Erythroblast (primary cell): ENCODE data around the gene SDHB.

ENCODE experiments used
- GATA1 ChIP-seq: IDR thresholded peaks from 2 replicates; pipeline ENCODE4 v1.6.1; 2011; ENCODE audit warnings: low read depth, mild to moderate bottlenecking, control low read depth, low read length, moderate library complexity
- POLR2A ChIP-seq: IDR thresholded peaks from 2 replicates; pipeline ENCODE4 v1.6.1; 2011; ENCODE audit warnings: mild to moderate bottlenecking, low read length

DNA sequence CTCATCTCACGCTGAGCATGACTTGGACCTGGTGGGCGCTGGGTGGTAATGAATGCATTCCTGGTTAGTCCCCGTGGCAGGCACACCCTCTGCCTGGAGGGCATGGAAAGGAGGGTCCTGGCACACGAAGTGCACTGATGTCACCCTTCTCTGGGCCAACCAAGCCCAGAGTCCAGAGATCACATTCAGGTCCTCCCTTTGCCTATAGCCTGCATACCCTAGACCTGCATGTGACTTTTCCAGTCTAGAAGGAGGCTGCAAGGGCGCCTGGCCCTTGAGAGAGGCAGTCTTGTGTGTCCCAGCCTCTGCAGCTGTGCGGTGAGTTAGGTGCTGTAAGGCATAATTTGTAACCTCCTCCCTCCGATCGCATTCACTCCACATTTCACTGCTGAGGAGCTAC is 43.3 kb upstream of the SDHB start:
- TF ChIP-seq POLR2A (no peak), GATA1 (no peak)
